SK-N-SH (cell line): ENCODE measurements around the gene ADAP1.

Experiments
- EZH2phosphoT487 ChIP-seq: fragments of 200-600 bp; sonication (generic); IDR thresholded peaks from 2 replicates; pipeline ENCODE4 v1.6.1; 2017; ENCODE audit warnings: low read depth, mixed run types, mild to moderate bottlenecking, antibody characterized with exemption, moderate library complexity, borderline replicate concordance
- NRF1 ChIP-seq: IDR thresholded peaks from 2 replicates; pipeline ENCODE4 v1.6.1; 2012; ENCODE audit warnings: low read depth, mild to moderate bottlenecking, low read length
- RAD21 ChIP-seq: IDR thresholded peaks from 2 replicates; pipeline ENCODE4 v1.6.1; 2012; ENCODE audit warnings: mild to moderate bottlenecking, low read length
- RXRA ChIP-seq: IDR thresholded peaks from 2 replicates; pipeline ENCODE4 v1.4.0; 2012; ENCODE audit warnings: low read depth, mild to moderate bottlenecking, borderline replicate concordance
- SIN3A ChIP-seq: IDR thresholded peaks from 2 replicates; pipeline ENCODE4 v1.6.1; 2012; ENCODE audit warnings: low read depth, mild to moderate bottlenecking, low read length, moderate library complexity, borderline replicate concordance
- SMC3 ChIP-seq: IDR thresholded peaks from 2 replicates; pipeline ENCODE4 v1.6.1; 2012; ENCODE audit warnings: low read depth, low read length, improper control_type of control experiment
- YY1 ChIP-seq: IDR thresholded peaks from 2 replicates; pipeline ENCODE4 v1.4.0; 2012; ENCODE audit warnings: low read depth, mild to moderate bottlenecking
- TF ChIP-seq, protein P1 (sequence below): IDR thresholded peaks from 2 replicates; pipeline ENCODE4 v1.6.1; 2012; ENCODE audit warnings: mild to moderate bottlenecking, low read depth, low read length, moderate library complexity
- TF ChIP-seq, protein P2 (sequence below): fragments of 200-600 bp; sonication (generic); IDR thresholded peaks from 2 replicates; pipeline ENCODE4 v1.6.1; 2017; ENCODE audit warnings: antibody characterized with exemption, mild to moderate bottlenecking, moderate library complexity
- TF ChIP-seq, protein P3 (sequence below): IDR thresholded peaks from 2 replicates; pipeline ENCODE4 v1.4.0; 2012; ENCODE audit warnings: low read depth

DNA sequence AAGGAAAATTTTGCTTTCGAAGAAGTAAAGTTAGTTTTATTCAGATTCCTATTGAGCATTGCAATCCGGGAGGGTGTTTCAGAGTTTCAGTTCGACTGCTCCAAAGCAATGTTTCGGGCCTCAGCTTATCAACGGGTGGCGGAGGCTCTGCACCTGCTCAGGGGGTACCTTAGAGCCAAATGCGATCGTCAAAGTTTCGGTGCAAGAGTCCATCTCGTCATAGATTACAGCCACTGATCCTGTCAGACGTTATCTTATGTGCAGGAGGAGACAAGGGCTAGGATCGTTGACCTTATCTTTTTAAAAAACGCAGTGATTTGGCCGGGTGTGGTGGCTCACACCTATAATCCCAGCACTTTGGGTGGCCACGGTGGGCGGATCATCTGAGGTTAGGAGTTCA, 24.7 kb upstream of the ADAP1 start:
- TF ChIP-seq EZH2phosphoT487 (no peak), NRF1 (no peak), RXRA (no peak), SIN3A (no peak), YY1 (no peak), SMC3 (no peak), RAD21 (no peak)
- TF ChIP-seq, protein P1, sequence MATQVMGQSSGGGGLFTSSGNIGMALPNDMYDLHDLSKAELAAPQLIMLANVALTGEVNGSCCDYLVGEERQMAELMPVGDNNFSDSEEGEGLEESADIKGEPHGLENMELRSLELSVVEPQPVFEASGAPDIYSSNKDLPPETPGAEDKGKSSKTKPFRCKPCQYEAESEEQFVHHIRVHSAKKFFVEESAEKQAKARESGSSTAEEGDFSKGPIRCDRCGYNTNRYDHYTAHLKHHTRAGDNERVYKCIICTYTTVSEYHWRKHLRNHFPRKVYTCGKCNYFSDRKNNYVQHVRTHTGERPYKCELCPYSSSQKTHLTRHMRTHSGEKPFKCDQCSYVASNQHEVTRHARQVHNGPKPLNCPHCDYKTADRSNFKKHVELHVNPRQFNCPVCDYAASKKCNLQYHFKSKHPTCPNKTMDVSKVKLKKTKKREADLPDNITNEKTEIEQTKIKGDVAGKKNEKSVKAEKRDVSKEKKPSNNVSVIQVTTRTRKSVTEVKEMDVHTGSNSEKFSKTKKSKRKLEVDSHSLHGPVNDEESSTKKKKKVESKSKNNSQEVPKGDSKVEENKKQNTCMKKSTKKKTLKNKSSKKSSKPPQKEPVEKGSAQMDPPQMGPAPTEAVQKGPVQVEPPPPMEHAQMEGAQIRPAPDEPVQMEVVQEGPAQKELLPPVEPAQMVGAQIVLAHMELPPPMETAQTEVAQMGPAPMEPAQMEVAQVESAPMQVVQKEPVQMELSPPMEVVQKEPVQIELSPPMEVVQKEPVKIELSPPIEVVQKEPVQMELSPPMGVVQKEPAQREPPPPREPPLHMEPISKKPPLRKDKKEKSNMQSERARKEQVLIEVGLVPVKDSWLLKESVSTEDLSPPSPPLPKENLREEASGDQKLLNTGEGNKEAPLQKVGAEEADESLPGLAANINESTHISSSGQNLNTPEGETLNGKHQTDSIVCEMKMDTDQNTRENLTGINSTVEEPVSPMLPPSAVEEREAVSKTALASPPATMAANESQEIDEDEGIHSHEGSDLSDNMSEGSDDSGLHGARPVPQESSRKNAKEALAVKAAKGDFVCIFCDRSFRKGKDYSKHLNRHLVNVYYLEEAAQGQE, result no peak
- TF ChIP-seq, protein P2, sequence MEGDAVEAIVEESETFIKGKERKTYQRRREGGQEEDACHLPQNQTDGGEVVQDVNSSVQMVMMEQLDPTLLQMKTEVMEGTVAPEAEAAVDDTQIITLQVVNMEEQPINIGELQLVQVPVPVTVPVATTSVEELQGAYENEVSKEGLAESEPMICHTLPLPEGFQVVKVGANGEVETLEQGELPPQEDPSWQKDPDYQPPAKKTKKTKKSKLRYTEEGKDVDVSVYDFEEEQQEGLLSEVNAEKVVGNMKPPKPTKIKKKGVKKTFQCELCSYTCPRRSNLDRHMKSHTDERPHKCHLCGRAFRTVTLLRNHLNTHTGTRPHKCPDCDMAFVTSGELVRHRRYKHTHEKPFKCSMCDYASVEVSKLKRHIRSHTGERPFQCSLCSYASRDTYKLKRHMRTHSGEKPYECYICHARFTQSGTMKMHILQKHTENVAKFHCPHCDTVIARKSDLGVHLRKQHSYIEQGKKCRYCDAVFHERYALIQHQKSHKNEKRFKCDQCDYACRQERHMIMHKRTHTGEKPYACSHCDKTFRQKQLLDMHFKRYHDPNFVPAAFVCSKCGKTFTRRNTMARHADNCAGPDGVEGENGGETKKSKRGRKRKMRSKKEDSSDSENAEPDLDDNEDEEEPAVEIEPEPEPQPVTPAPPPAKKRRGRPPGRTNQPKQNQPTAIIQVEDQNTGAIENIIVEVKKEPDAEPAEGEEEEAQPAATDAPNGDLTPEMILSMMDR, result no peak
- TF ChIP-seq, protein P3, sequence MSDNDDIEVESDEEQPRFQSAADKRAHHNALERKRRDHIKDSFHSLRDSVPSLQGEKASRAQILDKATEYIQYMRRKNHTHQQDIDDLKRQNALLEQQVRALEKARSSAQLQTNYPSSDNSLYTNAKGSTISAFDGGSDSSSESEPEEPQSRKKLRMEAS, result no peak
